Fibroblast of gingiva (primary cell): ENCODE measurements around the gene PTPA.

Experiments
- DNase-seq: peaks from one replicate; pipeline ENCODE4 v3.0.0-alpha.2; 2011; ENCODE audit warnings: low read depth

Gene PTPA

DNA sequence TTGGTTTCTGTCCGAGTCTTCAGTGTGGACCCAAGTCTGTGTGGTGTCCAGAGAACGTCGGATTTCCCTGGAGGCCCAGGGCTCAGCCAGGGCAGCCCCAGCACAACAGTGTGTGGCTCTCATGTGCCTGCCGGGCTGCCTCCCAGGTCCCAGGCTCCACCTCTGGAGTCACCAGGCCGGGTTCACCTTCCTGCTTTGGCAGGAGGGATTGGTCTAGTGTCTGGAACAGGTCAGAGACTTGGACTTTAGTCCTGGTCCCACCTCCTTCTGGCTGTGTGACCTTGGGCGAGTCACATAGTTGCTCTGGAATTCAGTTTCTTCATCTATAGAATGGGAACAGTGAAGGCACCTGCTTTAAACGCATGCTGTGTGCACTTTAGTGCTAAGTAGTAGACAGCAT lies 27.1 kb upstream of the PTPA start:
- DNase-seq, result no peak

DNA sequence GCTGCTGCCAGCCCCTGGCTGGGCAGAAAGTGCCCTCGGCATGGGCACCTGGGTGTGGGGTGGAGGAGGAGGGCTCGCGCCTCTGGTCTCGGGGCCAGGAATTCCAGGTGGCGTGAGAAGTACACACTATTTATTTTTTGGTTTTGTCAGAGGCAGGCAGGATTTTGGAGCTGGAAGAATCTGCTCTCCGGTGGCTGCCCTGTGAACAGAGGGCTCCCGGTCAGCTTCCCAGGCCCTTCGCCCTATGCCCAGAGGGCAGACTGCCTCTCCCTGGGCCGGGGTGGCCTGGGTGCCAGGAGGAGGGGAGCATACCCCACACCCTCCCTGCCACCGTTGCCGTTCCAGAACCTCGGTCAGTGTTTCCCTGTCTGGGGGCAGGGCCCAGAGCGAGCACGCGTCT lies 22.0 kb upstream of the PTPA start:
- no peak for DNase-seq

DNA sequence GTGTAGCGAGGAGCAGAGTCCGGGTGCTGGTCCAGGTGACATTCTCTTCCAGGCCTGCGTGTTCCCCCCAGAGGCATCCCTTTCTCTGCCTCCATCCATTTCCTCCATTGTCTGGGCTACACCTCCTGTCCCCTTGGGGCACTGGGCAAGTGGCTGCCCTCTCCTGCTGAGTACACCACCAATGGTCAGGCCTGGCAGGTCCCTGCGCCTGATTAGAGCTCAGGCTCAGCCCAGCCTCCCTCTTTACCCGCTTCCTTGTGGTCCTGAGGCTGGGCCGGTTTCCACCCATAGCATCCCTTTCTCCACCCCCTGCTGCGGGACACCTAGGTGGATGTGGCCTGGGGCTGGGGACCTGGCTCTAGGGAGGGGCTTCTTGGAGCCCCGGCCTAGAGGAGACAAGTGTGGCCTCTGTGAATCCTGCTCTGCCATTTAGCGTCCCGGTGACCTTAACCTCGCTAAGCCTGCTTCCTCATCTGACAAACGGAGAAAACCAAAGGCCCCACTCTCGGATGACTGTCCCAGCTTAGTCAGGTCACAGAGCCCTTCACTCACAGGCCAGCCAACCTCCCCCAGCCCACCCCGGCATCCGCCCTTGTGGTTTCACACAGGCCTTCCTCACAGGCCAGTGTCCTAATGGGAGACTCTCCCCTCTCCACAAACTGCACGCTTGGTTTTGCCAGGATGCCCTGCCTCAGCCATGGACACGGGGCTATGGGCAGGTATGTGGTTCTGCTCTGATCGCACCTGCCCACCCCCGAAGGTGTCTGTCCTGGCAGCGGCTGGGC lies 17.4 kb upstream of the PTPA start:
- DNase-seq, result no peak

DNA sequence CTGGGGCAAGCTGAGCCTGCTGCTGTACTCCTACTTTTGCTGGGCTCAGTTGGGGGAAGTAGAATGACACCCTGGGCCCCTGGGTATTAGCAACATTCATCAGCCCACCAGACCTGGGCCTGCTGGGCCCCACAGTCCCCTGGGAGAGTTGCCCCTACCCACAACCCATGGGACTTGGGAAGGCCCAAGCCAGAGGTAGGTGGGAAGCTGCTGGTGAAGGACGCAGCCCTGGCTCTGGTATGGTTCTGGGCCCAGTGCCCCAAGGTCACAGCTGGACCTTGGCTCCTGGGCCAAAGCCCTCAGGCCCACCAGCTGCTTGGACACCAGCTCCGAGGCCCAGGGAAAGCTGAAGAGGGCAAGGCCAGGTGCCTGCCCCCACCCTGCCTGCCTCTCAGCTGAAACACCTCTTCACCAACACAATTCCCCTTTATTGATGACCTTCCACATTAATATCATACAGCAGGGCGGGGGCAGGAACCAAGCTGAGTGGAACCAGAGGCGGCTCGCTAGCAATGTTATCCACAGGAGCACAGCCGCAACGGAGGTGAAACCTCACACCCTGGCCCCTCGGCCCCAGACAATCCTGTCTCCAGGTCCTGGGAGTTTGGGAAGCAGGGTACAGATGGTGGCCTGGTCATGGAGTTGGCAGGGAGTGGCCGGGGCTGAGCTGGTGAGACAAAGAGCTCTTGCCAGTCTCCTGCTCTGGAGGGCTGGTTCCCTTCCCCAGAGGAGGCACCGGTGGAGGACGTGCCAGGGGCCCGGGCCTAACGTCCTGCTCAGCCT lies 16.6 kb upstream of the PTPA start:
- no peak for DNase-seq

DNA sequence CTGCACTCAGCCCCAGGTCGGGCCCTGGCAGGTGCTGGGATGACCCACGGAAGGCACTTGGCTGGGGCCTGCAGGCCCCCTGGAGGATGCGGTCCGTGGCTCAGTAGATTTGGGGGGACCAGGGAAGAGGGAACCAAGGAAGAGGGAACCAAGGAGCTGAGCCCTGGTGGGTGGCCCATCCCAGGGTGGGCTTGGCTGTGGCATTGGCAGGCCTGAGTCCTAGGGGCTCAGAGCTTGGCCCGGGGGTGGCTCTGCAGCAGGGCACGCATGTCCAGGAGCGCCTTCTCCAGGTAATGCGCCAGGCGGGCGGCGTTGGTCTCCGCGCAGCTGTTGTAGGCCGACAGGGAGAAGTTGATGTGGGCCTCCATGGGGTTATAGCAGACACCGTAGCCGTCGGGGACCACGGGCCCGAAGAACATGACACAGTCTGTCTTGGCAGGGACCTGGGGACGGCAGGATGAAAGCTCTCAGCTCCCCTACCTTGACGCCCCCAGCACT lies 16.0 kb upstream of the PTPA start:
- no peak for DNase-seq

DNA sequence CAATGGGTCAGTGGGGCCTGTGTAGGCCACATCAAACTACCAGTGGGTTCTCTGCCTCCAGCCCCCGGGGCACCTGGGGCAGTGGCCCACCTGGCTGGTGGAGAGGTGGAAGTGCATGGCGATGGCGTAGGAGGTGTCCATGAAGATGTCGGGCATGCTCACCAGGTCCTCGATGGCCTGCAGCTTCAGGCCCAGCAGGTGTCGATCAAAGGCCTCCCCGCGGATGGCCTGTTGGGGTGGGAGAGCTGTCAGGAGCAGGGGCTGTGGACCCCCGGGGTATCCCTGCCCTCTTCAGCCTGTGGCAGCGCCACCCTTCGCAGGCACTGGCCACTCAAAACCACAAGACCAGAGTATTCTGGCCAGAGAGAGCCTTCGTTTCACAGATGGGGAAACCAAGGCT lies 15.3 kb upstream of the PTPA start:
- DNase-seq, result no peak

DNA sequence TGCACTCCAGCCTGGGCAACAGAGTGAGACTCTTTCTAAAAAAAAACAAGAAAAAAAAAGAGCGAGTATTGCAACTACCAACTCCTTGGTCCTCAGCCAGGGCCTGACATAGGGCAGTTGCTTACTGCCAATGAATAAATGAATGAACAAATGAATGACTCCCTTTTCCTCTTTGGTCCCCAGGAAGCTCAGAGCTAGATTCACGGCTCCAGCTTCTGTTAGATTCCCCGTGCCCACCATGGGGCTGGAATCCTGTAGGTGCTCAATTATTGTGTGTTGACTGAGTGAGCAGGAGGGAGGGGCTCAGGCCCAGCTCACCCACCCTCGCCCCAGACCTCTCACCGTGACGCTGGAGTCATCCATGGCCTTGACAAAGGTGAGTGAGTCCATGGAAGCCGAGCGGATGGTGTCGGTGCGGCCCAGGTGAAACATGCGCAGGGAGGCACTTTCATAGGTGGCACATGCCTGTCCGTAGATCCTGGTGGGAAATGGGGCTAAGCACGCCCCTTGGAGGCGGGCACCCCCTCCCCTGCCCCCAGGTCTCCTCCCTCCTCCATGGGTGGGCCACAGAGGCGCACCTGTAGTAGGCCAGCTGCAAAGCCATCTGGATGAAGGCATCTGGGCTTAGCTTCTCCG lies 13.4 kb upstream of the PTPA start:
- no peak for DNase-seq

DNA sequence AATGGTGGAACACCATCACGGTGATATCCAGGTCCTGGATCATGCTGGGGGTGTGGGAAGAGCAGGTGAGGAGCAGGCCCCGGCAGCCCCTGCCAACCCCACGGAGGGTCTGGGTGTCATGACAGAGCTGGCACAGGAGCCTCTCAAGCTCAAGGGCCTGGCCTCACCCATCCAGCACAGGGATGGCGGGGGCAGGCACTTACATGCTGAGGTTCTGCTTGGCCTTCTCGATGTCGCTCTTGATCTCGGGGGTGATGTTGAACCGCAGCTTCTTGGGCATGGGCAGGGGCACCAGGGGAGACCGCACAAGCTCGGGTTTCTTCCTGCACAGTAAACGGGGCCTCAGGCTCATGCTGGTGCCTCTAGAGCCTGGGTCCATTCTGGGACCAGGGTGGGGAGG lies 12.9 kb upstream of the PTPA start:
- no peak for DNase-seq

DNA sequence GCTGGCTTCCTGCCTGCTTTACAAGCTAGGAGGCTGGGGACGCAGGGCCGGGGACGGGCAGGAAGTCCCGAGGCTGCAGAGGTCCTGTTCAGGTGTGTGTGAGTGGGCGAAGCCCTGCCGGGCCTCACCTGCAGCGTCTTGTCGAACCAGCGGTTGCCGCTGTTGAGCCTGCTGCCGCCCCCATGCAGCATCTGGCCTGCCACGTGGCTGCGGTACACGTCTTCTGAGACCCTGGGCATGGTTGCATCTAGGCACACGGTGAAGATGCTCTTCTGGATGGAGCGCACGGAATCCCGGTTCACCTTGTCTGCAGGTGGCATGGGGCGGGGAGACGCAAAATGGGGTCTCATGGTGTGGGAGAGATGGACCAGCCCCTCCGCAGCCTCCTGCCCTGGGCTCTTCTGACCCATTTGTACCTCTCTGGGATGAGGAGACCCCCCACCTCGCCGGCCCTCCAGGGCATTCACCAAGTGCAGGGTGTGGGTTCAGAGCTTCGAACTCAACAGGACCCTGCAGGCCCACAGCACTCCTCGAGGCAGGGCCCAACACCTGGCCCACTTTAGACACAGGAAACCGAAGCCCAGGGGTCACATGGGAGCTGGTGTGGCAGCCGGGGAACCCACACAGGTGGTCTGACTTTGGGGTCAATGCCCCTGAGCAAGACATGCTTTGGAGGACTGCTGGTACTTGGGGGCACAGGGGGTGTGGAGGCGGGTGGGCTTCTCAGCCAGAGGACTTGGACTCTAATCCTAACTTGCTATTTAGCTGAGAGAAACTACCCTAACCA lies 10.6 kb upstream of the PTPA start:
- no peak for DNase-seq

DNA sequence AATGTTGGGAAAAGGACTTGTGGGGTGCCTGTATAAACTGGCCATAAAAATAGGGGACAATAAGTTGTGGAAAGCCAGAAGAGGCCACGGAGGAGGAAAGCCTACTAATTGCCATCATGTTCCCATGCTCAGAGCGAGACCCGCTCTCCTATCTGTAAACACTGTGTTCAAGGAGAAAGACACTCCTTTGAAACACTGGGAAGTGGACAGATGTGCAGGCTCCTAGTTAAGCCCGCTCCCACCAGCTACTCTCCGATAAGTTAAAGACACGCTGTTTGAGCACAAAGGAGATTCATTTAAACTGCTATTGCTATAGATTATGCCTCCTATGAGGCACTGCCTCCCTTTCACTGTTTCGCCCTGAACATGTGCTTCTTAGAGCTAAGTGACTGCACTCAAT lies 9.9 kb upstream of the PTPA start:
- DNase-seq, result no peak

DNA sequence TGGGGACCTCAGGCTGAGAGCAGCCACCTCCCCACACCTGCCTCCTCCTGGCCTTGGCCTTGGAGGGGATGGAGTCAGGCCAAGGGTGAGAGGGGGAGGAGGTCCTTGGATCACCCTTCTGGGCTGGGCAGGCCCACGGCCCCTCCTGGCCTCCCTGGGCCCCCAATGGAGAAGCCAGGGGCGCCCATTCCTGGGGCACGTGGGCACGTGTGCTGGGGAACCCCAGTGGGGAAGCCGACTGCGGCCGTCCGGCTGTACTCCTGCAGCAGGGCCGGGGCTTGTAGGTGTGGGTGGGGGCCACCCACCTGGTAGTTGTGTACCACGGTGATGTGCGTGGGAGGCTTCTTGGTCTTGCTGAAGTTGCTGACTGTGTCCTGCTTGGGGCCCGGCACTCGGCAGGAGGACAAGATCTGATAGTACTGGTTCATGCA lies 9.1 kb upstream of the PTPA start:
- DNase-seq, result no peak

DNA sequence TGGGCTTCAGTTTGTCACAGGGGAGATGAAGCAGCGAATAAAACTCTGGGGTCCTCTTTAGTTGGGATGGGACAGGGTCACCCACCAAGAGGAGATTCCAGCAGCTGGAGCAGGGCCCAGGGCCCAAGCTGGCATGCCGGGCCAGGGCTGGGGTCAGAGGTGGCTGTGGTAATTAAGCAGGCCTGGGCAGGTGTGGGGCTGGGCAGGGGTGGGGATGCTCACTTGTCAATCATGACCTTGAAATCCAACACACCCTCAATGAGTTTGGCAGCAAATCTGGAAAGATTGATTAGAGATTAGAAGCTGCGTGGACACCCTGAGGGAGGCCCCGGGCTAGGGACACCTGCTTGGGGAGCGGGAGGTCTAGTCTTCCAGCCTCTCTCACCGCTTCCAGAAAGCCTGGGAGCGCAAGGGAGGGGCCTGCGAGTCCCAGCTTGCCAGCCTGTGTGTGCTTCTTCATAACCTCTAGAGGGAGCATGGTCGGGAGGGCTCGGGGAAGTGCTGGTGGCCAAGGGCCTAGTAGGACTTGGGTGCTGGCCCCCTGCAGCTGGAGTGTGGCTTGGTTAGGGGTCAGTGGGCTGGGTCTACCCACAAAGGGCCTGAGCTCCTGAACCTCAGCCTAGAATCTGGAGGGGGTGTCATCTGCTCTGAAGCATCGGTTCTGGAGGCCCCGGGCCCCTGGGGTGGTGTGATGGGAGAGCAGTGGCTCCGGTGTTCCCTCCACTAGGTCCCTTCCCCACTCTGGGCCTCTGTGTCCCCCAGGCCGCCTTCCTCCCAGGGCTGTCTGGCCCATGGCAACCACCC lies 8.2 kb upstream of the PTPA start:
- peak; percentile 52 for DNase-seq

DNA sequence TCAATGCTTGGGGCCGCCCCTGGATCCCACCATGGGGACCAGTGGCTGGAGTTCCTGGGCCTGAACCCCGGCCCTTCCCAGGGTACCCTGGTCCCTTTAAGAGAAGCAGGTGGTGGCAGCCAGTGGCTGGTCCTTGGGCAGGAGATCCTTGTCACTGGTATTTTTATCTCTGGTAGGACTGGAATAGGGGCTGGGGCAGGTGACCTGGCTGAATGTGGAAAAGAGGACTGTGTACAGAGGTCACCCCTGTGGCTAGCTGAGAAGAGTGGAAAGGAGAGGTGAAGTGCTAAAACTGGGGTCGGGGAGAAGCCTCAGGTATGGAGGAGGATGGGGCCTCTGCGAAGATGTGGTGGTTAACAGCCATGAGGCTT lies 7.6 kb upstream of the PTPA start:
- DNase-seq, result no peak

DNA sequence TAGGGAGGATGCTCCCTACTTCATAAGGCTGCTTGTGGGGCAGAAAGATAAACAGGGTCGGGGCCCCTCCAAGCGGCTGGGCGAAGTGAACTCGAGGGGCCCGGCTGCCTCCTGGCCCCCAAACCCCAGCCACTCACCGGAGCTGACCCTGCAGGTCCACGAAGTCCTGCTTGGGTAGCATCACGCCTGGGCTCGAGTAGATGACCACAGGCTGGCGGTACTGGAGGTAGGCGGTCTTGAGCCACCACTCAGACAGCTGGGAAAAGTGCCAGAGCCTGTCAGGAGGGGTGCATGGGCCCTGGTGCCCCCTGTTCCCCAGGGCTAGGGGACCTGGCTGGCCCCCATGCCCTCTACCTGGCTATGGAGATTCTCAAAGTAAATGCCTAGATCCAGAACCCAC lies 7.2 kb upstream of the PTPA start:
- no peak for DNase-seq

DNA sequence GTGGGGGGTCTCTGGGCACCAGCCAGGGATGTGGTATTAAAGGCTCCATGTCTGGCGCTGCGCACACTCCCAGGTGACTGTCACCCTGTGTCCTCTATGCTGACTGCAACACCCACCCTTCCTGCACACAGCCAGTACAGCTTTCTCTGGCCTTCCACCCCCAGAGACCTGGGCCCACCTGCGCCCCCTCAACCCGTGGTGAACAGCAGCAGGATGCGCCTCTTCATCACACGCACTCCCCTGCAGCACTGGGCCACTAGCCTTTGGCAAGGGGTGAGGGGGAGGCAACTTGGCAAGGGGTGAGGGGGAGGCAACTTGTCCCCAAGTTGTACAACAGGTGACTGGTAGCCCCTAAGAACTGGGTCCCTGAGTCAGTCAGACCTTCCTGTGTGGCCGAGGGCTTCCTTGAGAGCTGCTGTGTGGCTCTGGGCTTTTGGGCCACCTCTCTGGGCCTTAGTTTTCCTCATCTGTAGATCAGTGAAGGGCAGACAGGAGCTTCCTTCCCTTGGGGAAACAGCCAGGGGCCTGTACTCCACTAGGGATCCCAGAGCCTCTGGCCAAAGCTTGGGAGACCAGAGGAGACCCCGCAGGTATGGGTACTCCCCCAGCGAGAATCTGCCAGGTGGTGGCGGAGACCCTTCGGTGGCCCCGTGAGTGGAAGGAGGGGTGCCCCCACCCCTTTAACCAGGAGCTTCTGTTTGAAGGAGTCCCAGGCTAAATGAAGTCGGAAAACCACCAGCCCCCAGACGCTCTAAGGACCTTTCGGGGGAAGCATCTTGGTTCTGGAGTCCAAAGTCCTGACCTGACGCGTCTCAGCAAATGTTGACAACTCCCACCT lies 5.1 kb upstream of the PTPA start:
- no peak for DNase-seq

DNA sequence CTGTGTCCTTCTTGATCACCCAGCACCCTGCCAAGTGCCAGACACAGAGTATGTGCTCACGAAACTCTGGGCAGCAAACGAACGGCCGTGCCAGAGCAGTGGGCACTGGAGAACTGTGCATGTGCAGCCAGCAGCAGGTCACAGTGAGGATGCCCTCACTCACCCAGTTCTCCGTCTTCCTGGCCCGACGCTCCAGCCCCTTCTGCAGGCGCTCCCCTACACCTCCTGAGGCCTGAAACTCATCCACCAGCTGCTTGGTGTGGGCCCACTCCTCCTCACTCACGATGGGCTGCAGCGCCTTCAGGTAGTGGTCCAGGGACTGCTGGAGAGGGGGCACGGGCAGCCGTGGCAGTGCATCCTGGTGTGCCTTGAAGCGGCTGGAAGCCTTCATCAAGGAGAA lies 3.6 kb upstream of the PTPA start:
- no peak for DNase-seq

DNA sequence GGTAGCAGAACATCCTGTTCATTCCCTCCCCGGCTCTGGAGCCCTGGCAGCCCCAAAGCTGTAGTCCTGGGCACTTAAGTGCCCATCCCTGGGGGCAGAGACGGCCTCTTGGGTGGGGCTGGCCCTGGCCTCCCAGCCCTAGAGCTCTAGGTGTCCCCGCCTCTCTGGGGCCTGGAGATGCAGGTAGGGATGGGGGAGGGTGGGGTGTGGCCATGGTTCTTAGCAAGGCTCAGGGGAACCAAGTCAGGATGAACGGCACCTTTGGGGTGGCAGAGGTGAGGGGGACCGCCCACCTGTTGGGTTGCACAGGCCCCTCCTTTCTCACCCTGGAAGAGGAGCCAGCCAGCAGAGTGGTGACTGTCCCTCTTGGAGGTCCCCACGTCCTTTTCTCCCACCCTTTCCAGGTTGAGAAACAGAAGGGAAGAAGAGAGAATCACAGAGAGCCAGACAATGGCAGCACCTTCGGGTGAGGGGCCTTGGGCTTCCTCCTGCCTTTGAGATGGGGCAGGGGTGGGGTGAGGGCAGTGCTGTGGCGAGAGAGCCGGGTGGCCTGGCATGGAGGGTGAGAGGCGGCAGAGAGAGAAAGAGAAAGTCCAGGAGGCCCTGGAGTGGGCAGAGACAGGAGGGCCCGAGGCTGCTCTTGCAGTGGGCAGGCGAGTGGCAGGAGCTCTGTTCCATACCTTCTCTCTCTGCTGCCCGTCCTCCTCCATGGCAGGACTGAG lies 3.0 kb upstream of the PTPA start:
- DNase-seq, result no peak

DNA sequence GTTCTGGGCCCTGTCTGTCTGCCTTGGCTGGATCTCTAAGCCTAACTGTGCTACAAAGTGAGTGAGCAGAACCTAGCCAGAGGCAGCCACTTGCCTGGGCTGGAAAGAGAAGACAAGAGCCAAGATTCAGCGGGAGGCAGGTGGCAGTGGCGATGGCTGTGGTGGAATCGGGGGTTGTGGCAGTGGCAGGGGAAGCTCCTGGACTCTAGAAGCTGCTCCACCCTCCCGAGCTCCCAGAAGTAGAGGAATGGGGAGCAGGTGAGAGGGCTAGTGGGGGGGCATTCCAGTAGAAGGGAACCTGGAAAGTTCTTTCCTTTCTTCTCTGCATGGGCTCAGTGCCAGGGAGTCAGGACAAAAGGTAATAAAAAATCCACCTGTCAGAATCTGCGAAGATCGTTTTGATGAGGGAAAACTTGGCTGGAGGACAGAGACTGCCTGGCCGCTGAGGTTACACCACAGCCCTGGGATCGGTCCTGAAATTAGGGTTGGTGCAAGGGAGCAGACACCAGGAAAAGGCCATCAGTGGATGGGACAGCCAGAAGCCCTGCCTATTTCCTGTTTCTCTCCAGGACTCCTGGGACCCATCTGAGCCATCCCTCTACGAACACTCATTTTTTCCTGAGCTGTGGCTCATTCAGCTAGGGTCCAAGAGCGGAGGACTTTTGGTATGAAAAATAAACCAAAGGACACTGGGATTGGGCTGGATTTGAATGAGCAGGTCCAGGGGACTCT lies 2.2 kb upstream of the PTPA start:
- DNase-seq, result no peak

DNA sequence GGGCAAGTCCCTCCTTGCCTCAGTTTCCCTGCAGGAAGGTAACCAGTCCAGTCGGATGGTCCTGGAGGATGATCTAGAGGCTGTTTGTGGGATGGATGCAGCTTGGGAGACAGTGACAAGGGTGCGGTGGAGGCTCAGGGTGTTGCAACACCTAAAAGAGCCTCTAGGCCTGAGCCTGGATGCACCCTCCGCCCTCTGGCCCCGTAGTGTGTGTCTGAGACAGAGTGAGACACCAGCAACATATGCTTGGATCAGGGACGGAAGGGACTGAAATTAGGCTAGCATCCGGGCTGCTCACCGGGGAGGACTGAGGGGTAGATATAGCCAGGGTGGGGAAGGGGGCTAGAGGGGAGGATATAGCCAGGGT lies 1.7 kb upstream of the PTPA start:
- peak; percentile 67 for DNase-seq
